Measurements from ENCODE around the gene LCK.
"Not testable (repeated sequence)": the region's sequence is repeated elsewhere in the genome, so short reads cannot be mapped to it uniquely, and the experiment has no call there.

LCK gene

GRCh38 chr1:32274646-32275340, 23.7 kb downstream of the LCK start:
- no peaks in the 10 kb centered on the region for H4K20me1 ChIP-seq (ENCODE audit: insufficient read depth)
- H3K79me2 ChIP-seq (ENCODE audit: insufficient read depth, low read depth): no peaks in the 10 kb centered on the region
- H2AFZ ChIP-seq (ENCODE audit: low read depth): no peak overlapping the region
- H3K36me3 ChIP-seq (ENCODE audit: insufficient read depth): no peaks in the 10 kb centered on the region
- H3K4me1 ChIP-seq (ENCODE audit: low read depth, poor library complexity, severe bottlenecking): peaks cover 5% of the 10 kb centered on the region
- H3K27me3 ChIP-seq (ENCODE audit: insufficient read depth, low read depth): no peaks in the 10 kb centered on the region
- no peak overlapping the region for H3K4me3 ChIP-seq (IDR thresholded peaks at IDR 0.05; ENCODE audit: insufficient read depth, low read depth, low read length)
- no peak overlapping the region for H3K27ac ChIP-seq
- H3K4me2 ChIP-seq: no peak overlapping the region
- TF ChIP-seq CTCF (conservative IDR thresholded peaks at IDR 0.05; ENCODE audit: low read depth, low read length): no peak
- no peak overlapping the region for H3K9ac ChIP-seq

- Histone ChIP-seq H3K4me1 (ENCODE audit: low read depth, poor library complexity, severe bottlenecking) (peaks cover 5% of the 10 kb centered on the region), H3K36me3 (ENCODE audit: insufficient read depth) (no peaks in the 10 kb centered on the region), H3K27me3 (ENCODE audit: insufficient read depth, low read depth) (no peaks in the 10 kb centered on the region), H3K27ac (no peak overlapping the region), H4K20me1 (ENCODE audit: insufficient read depth) (no peaks in the 10 kb centered on the region), H2AFZ (ENCODE audit: low read depth) (no peak overlapping the region), H3K9ac (no peak overlapping the region), H3K4me2 (no peak overlapping the region), H3K79me2 (ENCODE audit: insufficient read depth, low read depth) (no peaks in the 10 kb centered on the region), H3K4me3 (IDR thresholded peaks at IDR 0.05; ENCODE audit: insufficient read depth, low read depth, low read length) (no peak overlapping the region)
- TF ChIP-seq CTCF (conservative IDR thresholded peaks at IDR 0.05; ENCODE audit: low read depth, low read length): no peak
Observed at GRCh38 chr1:32275424-32275823, 24.4 kb downstream of the LCK start.

GRCh38 chr1:32276032-32276782, 25.1 kb downstream of the LCK start:
- H4K20me1 ChIP-seq (ENCODE audit: insufficient read depth): no peaks in the 10 kb centered on the region
- no peak overlapping the region for H3K9ac ChIP-seq
- no peak for TF ChIP-seq CTCF (conservative IDR thresholded peaks at IDR 0.05; ENCODE audit: low read depth, low read length)
- peaks cover 5% of the 10 kb centered on the region for H3K4me1 ChIP-seq (ENCODE audit: low read depth, poor library complexity, severe bottlenecking)
- no peak overlapping the region for H3K27ac ChIP-seq
- no peaks in the 10 kb centered on the region for H3K79me2 ChIP-seq (ENCODE audit: insufficient read depth, low read depth)
- no peaks in the 10 kb centered on the region for H3K27me3 ChIP-seq (ENCODE audit: insufficient read depth, low read depth)
- no peak overlapping the region for H3K4me3 ChIP-seq (IDR thresholded peaks at IDR 0.05; ENCODE audit: insufficient read depth, low read depth, low read length)
- H3K36me3 ChIP-seq (ENCODE audit: insufficient read depth): no peaks in the 10 kb centered on the region
- no peak overlapping the region for H3K4me2 ChIP-seq
- H2AFZ ChIP-seq (ENCODE audit: low read depth): no peak overlapping the region

GRCh38 chr1:32284777-32285176, 33.7 kb downstream of the LCK start:
- H3K4me2 ChIP-seq; H2AFZ ChIP-seq (ENCODE audit: low read depth); H3K9ac ChIP-seq; H3K4me3 ChIP-seq (IDR thresholded peaks at IDR 0.05; ENCODE audit: insufficient read depth, low read depth, low read length); H3K36me3 ChIP-seq (ENCODE audit: insufficient read depth); H3K27ac ChIP-seq; H3K4me1 ChIP-seq (ENCODE audit: low read depth, poor library complexity, severe bottlenecking); H4K20me1 ChIP-seq (ENCODE audit: insufficient read depth); H3K79me2 ChIP-seq (ENCODE audit: insufficient read depth, low read depth); H3K27me3 ChIP-seq (ENCODE audit: insufficient read depth, low read depth): not testable (repeated sequence)

GRCh38 chr1:32285658-32286057, 34.6 kb downstream of the LCK start:
- Histone ChIP-seq H3K4me3 (IDR thresholded peaks at IDR 0.05; ENCODE audit: insufficient read depth, low read depth, low read length) (no peak overlapping the region), H3K4me1 (ENCODE audit: low read depth, poor library complexity, severe bottlenecking) (no peaks in the 10 kb centered on the region), H3K27ac (no peak overlapping the region), H4K20me1 (ENCODE audit: insufficient read depth) (no peaks in the 10 kb centered on the region), H3K27me3 (ENCODE audit: insufficient read depth, low read depth) (no peaks in the 10 kb centered on the region), H2AFZ (ENCODE audit: low read depth) (no peak overlapping the region), H3K9ac (no peak overlapping the region), H3K36me3 (ENCODE audit: insufficient read depth) (no peaks in the 10 kb centered on the region), H3K4me2 (no peak overlapping the region), H3K79me2 (ENCODE audit: insufficient read depth, low read depth) (no peaks in the 10 kb centered on the region)
- TF ChIP-seq CTCF (conservative IDR thresholded peaks at IDR 0.05; ENCODE audit: low read depth, low read length): no peak

Measured in KMS-11 (cell line).